H9 (cell line): Measurements from ENCODE around the gene SHISAL2B. TPM values are rescaled to one million over a fixed set of nuclear protein-coding genes. Genes with fewer than 3 reads are reported as not detected.

ENCODE experiments used
- DNase-seq: peaks from one replicate; pipeline ENCODE4 v3.0.0-alpha.2; 2017
- H2AFZ ChIP-seq: one replicate; pipeline ENCODE4 v1.6.1; 2013; ENCODE audit warnings: mild to moderate bottlenecking, low read length, control low read depth, moderate library complexity
- H2AK5ac ChIP-seq: 2 replicates; pipeline ENCODE4 v1.6.1; 2013; ENCODE audit warnings: low read length, control low read depth, mixed read lengths; ENCODE audit not compliant: insufficient read length
- H2BK120ac ChIP-seq: one replicate; pipeline ENCODE4 v1.6.1; 2013; ENCODE audit warnings: low read depth, mild to moderate bottlenecking, low read length, control low read depth, inconsistent platforms; ENCODE audit not compliant: poor library complexity, severe bottlenecking
- H2BK12ac ChIP-seq: 2 replicates; pipeline ENCODE4 v1.6.1; 2013; ENCODE audit warnings: low read length, control low read depth, mixed read lengths, low read depth; ENCODE audit not compliant: insufficient read length
- H2BK15ac ChIP-seq: 2 replicates; pipeline ENCODE4 v1.6.1; 2013; ENCODE audit warnings: low read depth, low read length, control low read depth
- H2BK20ac ChIP-seq: one replicate; pipeline ENCODE4 v1.6.1; 2013; ENCODE audit warnings: low read depth, mild to moderate bottlenecking, low read length, control low read depth, inconsistent platforms; ENCODE audit not compliant: poor library complexity, severe bottlenecking
- H2BK5ac ChIP-seq: 2 replicates; pipeline ENCODE4 v1.6.1; 2013; ENCODE audit warnings: low read length, control low read depth, mixed read lengths; ENCODE audit not compliant: insufficient read length
- H3K14ac ChIP-seq: 2 replicates; pipeline ENCODE4 v1.6.1; 2013; ENCODE audit warnings: low read length, control low read depth; ENCODE audit not compliant: insufficient read depth
- H3K18ac ChIP-seq: 2 replicates; pipeline ENCODE4 v1.6.1; 2013; ENCODE audit warnings: low read depth, mild to moderate bottlenecking, mixed read lengths, low read length, control low read depth; ENCODE audit not compliant: insufficient read length
- H3K23ac ChIP-seq: 2 replicates; pipeline ENCODE4 v1.6.1; 2013; ENCODE audit warnings: low read length, control low read depth, mixed read lengths, low read depth; ENCODE audit not compliant: insufficient read length
- H3K23me2 ChIP-seq: 2 replicates; pipeline ENCODE4 v1.6.1; 2013; ENCODE audit warnings: low read depth, mild to moderate bottlenecking, mixed read lengths, low read length, control low read depth; ENCODE audit not compliant: insufficient read length, poor library complexity, severe bottlenecking
- H3K27ac ChIP-seq: 2 replicates; pipeline ENCODE4 v1.5.1; 2013; ENCODE audit warnings: low read length, control low read depth, mixed read lengths, low read depth; ENCODE audit not compliant: insufficient read length
- H3K27me3 ChIP-seq: 2 replicates; pipeline ENCODE4 v1.6.1; 2013; ENCODE audit warnings: low read length, control low read depth, inconsistent platforms; ENCODE audit not compliant: insufficient read depth
- H3K4ac ChIP-seq: 2 replicates; pipeline ENCODE4 v1.6.1; 2013; ENCODE audit warnings: low read depth, mild to moderate bottlenecking, control low read depth, inconsistent platforms, low read length, moderate library complexity
- H3K4me1 ChIP-seq: 2 replicates; pipeline ENCODE4 v1.6.1; 2013; ENCODE audit warnings: low read length, control low read depth, inconsistent platforms; ENCODE audit not compliant: insufficient read depth
- H3K4me2 ChIP-seq: 2 replicates; pipeline ENCODE4 v1.6.1; 2013; ENCODE audit warnings: low read length, control low read depth, mixed read lengths; ENCODE audit not compliant: insufficient read length, insufficient read depth
- H3K56ac ChIP-seq: 2 replicates; pipeline ENCODE4 v1.6.1; 2013; ENCODE audit warnings: low read depth, mild to moderate bottlenecking, mixed read lengths, low read length, control low read depth; ENCODE audit not compliant: insufficient read length
- H3K79me1 ChIP-seq: 2 replicates; pipeline ENCODE4 v1.6.1; 2013; ENCODE audit warnings: low read depth, mild to moderate bottlenecking, moderate library complexity, low read length, control low read depth, inconsistent platforms; ENCODE audit not compliant: insufficient read depth, poor library complexity, severe bottlenecking
- H3K79me2 ChIP-seq: 2 replicates; pipeline ENCODE4 v1.6.1; 2013; ENCODE audit warnings: low read length, control low read depth, inconsistent platforms; ENCODE audit not compliant: insufficient read depth
- H3K9ac ChIP-seq: 2 replicates; pipeline ENCODE4 v1.6.1; 2013; ENCODE audit warnings: low read length, control low read depth, mixed read lengths; ENCODE audit not compliant: insufficient read length; ENCODE audit errors: extremely low read depth
- H3K9me3 ChIP-seq: one replicate; pipeline ENCODE4 v1.6.1; 2013; ENCODE audit warnings: low read depth, low read length, inconsistent platforms; ENCODE audit not compliant: control insufficient read depth
- H3T11ph ChIP-seq: one replicate; pipeline ENCODE4 v1.6.1; 2013; ENCODE audit warnings: mild to moderate bottlenecking, low read length, control low read depth, inconsistent platforms
- H4K20me1 ChIP-seq: one replicate; pipeline ENCODE4 v1.6.1; 2013; ENCODE audit not compliant: control insufficient read depth, insufficient read length, insufficient read depth
- H4K5ac ChIP-seq: 2 replicates; pipeline ENCODE4 v1.6.1; 2013; ENCODE audit warnings: low read depth, mild to moderate bottlenecking, mixed read lengths, low read length, control low read depth; ENCODE audit not compliant: insufficient read length
- H4K8ac ChIP-seq: replicated peaks from 2 replicates; pipeline ENCODE4 v1.6.1; 2013; ENCODE audit warnings: low read length, control low read depth, mixed read lengths, low read depth; ENCODE audit not compliant: insufficient read length
- H4K91ac ChIP-seq: 2 replicates; pipeline ENCODE4 v1.6.1; 2013; ENCODE audit warnings: low read depth, mild to moderate bottlenecking, moderate library complexity, mixed read lengths, low read length, control low read depth; ENCODE audit not compliant: insufficient read length
- H3K27ac Mint-ChIP-seq, 3 experiments: 2 replicates in 2 of 3; 3 replicates in 1 of 3; pipeline ENCODE4 v1.8.0; 2020 to 2021; ENCODE audit warnings: mixed read lengths in 3 of 3, mild to moderate bottlenecking in 1 of 3, moderate library complexity in 1 of 3
- H3K27me3 Mint-ChIP-seq: 2 replicates; pipeline ENCODE4 v1.8.0; 2021; ENCODE audit warnings: low read depth, mild to moderate bottlenecking, moderate library complexity, mixed read lengths
- H3K36me3 Mint-ChIP-seq, 3 experiments: 2 replicates in 2 of 3; 3 replicates in 1 of 3; pipeline ENCODE4 v1.8.0; 2020 to 2021; ENCODE audit warnings: low read depth in 3 of 3, mixed read lengths in 3 of 3; ENCODE audit not compliant: insufficient read depth in 1 of 3
- H3K4me1 Mint-ChIP-seq, 2 experiments: 2 replicates each; pipeline ENCODE4 v1.8.0; 2020; ENCODE audit warnings: mixed read lengths in 2 of 2
- H3K4me3 Mint-ChIP-seq, 2 experiments: 2 replicates in 1 of 2; 3 replicates in 1 of 2; pipeline ENCODE4 v1.8.0; 2020 to 2021; ENCODE audit warnings: mild to moderate bottlenecking in 2 of 2, mixed read lengths in 2 of 2, moderate library complexity in 1 of 2
- H3K9me3 Mint-ChIP-seq, 2 experiments: 2 replicates in 1 of 2; 3 replicates in 1 of 2; pipeline ENCODE4 v1.8.0; 2020; ENCODE audit warnings: mild to moderate bottlenecking in 2 of 2, mixed read lengths in 2 of 2, moderate library complexity in 1 of 2
- CTCF ChIP-seq: fragments of 200-600 bp; sonication (generic); conservative IDR thresholded peaks from 3 replicates; pipeline ENCODE4 v1.8.0; 2021; ENCODE audit warnings: antibody characterized with exemption, mild to moderate bottlenecking
- WGBS: extraction: QIAGEN DNeasy Blood & Tissue Kit; methylation state at CpG from one replicate; pipeline ENCODE4 v1.1.7; 2013; ENCODE audit warnings: missing lambda C conversion rate, low lambda C conversion rate, mixed read lengths; ENCODE audit not compliant: insufficient read length; ENCODE audit errors: extremely low coverage; 5-methylcytosine and 5-hydroxymethylcytosine counted together
- total RNA-seq: library from RNA; stranded (reverse); gene quantifications from 2 replicates; pipeline ENCODE4 v1.2.1, GENCODE V29; 2021

SHISAL2B gene
- total RNA-seq, 1 experiment from 2014 or later, result 5.0 TPM

GRCh38 chr5:64690104-64690416 is 243 bp upstream of the SHISAL2B start:
- Histone ChIP-seq H3K4me1 (no peaks in the 10 kb centered on the region; the same call in 1 of the 2 replicates), H3K27ac (no peak overlapping the region), H3K79me2 (no peaks in the 10 kb centered on the region), H2BK15ac (no peak overlapping the region), H2BK5ac (no peak overlapping the region), H3K9me3 (no peaks in the 10 kb centered on the region), H3K23ac (no peak overlapping the region), H4K91ac (no peak overlapping the region), H3K27me3 (no peaks in the 10 kb centered on the region; the same call in 1 of the 2 replicates), H2BK12ac (peak overlapping the region; percentile 19), H3K56ac (no peak overlapping the region), H4K20me1 (no peaks in the 10 kb centered on the region), H2AK5ac (no peak overlapping the region), H3K79me1 (no peaks in the 10 kb centered on the region), H3T11ph (no peak overlapping the region), H3K18ac (peak overlapping the region; percentile 85), H2BK120ac (no peak overlapping the region), H4K8ac (no peak overlapping the region), H3K4ac (no peak overlapping the region; the same call in 1 of the 2 replicates), H3K4me2 (peak overlapping the region; percentile 87), H3K9ac (peak overlapping the region; percentile 14), H3K23me2 (peaks cover 13% of the 10 kb centered on the region), H4K5ac (peak overlapping the region; percentile 67), H2AFZ (no peak overlapping the region), H2BK20ac (no peak overlapping the region), H3K14ac (peak overlapping the region; percentile 98)
- H3K4me3 Mint-ChIP-seq, result peak overlapping the region; percentile 80 to 87
- peaks cover 39% of the 10 kb centered on the region in 2 experiments for H3K4me1 Mint-ChIP-seq
- peaks cover 1 to 6% of the 10 kb centered on the region in 2 experiments; a peak in 4 of 5 replicates for H3K9me3 Mint-ChIP-seq
- peaks cover 31% of the 10 kb centered on the region for H3K27me3 Mint-ChIP-seq
- DNase-seq, result no peak
- no CpG with 5 or more reads among the region's 9 CpGs for WGBS
- H3K36me3 Mint-ChIP-seq, result peaks cover under 1 to 10% (median 9%) of the 10 kb centered on the region in 3 experiments; a peak in 5 of 7 replicates
- TF ChIP-seq CTCF, result no peak
- H3K27ac Mint-ChIP-seq, result peak overlapping the region; percentile 25 to 84 (median 67); a peak in 6 of 7 replicates
